ENCODE results near the gene SEC24A. TPM values are rescaled to one million over a fixed set of nuclear protein-coding genes. Genes with fewer than 3 reads are reported as not detected.
"Not testable (repeated sequence)": the region's sequence is repeated elsewhere in the genome, so short reads cannot be mapped to it uniquely, and the experiment has no call there.

Gene SEC24A
- total RNA-seq, 2 experiments from 2014 or later, result 5.6 to 20.5 TPM

GRCh38 chr5:134647750-134648424 is 698 bp upstream of the SEC24A start:
- peak overlapping the region; percentile 95 for H3K4me2 ChIP-seq (ENCODE audit: low read length)
- no peak for TF ChIP-seq CTCF (conservative IDR thresholded peaks at IDR 0.05; ENCODE audit: low read length)
- TF ChIP-seq EZH2phosphoT487 (IDR thresholded peaks at IDR 0.05; ENCODE audit: borderline replicate concordance, low read depth, low read length), result no peak
- H3K9me2 ChIP-seq (ENCODE audit: insufficient read depth, low read length), result no peaks in the 10 kb centered on the region
- DNase-seq (ENCODE audit: low spot score), result peak; percentile 70
- POLR2A ChIA-PET, result interaction anchor here (0.7 to 5.8 kb wide), 3 partner anchors 9 to 18 kb away, joined by 3 to 47 read pairs (median 12); partner anchors contain the start of gene SAR1B
- H2AFZ ChIP-seq (ENCODE audit: low read length), result peak overlapping the region; percentile 80
- peak overlapping the region; percentile 95 for H3K27ac ChIP-seq (ENCODE audit: low read depth, low read length, poor library complexity, severe bottlenecking)
- peaks cover 8% of the 10 kb centered on the region; the same call in 1 of the 2 replicates for H3K36me3 ChIP-seq (ENCODE audit: insufficient read depth, low read length)
- H3K4me3 ChIP-seq (ENCODE audit: low read depth, low read length, poor library complexity, severe bottlenecking), result peak overlapping the region; percentile 83
- H3K79me2 ChIP-seq (ENCODE audit: insufficient read depth, low read depth, low read length), result peaks cover 34% of the 10 kb centered on the region
- TSS peak; percentile 97 for BruUV-seq (replicated peaks)
- intact Hi-C loops (cut with micrococcal nuclease; ENCODE audit: unreplicated experiment), result loop anchor here (1.0 to 5.0 kb wide), 2 partner anchors 16 to 259 kb away; partner anchors contain the start of genes PCBD2 and SAR1B
- peaks cover 38% of the 10 kb centered on the region for H3K4me1 ChIP-seq (ENCODE audit: insufficient read depth, low read length, poor library complexity, severe bottlenecking)
- H3K9me3 ChIP-seq (ENCODE audit: low read length), result no peaks in the 10 kb centered on the region
- H4K20me1 ChIP-seq (ENCODE audit: insufficient read depth, low read length), result peaks cover 7% of the 10 kb centered on the region; the same call in 1 of the 2 replicates
- CTCF ChIA-PET (ENCODE audit: unreplicated experiment), result no interaction called here

GRCh38 chr5:134649163-134649835 is 714 bp downstream of the SEC24A start:
- CTCF ChIA-PET (ENCODE audit: unreplicated experiment), result no interaction called here
- DNase-seq (ENCODE audit: low spot score), result peak; percentile 13
- Histone ChIP-seq H3K36me3 (ENCODE audit: insufficient read depth, low read length) (peaks cover 13% of the 10 kb centered on the region; the same call in 1 of the 2 replicates), H3K79me2 (ENCODE audit: insufficient read depth, low read depth, low read length) (peaks cover 34% of the 10 kb centered on the region), H4K20me1 (ENCODE audit: insufficient read depth, low read length) (peaks cover 7% of the 10 kb centered on the region; the same call in 1 of the 2 replicates), H3K9me3 (ENCODE audit: low read length) (no peaks in the 10 kb centered on the region), H3K27ac (ENCODE audit: low read depth, low read length, poor library complexity, severe bottlenecking) (peak overlapping the region; percentile 95), H3K9me2 (ENCODE audit: insufficient read depth, low read length) (no peaks in the 10 kb centered on the region), H3K4me3 (ENCODE audit: low read depth, low read length, poor library complexity, severe bottlenecking) (peak overlapping the region; percentile 83), H3K4me1 (ENCODE audit: insufficient read depth, low read length, poor library complexity, severe bottlenecking) (peaks cover 24% of the 10 kb centered on the region), H2AFZ (ENCODE audit: low read length) (peak overlapping the region; percentile 80), H3K4me2 (ENCODE audit: low read length) (peak overlapping the region; percentile 95)
- intact Hi-C loops (cut with micrococcal nuclease; ENCODE audit: unreplicated experiment), result loop anchor here (5.0 kb wide), 1 partner anchor 258 kb away; the partner anchor contains the start of gene PCBD2
- TSS peak; percentile 80 for BruUV-seq (replicated peaks)
- POLR2A ChIA-PET, result interaction anchor here (0.8 kb wide), 1 partner anchor 89 kb away, joined by 3 read pairs; the partner anchor contains the start of gene CAMLG
- TF ChIP-seq EZH2phosphoT487 (IDR thresholded peaks at IDR 0.05; ENCODE audit: borderline replicate concordance, low read depth, low read length) (no peak), CTCF (conservative IDR thresholded peaks at IDR 0.05; ENCODE audit: low read length) (no peak)

GRCh38 chr5:134650660-134651059 is 2.1 kb downstream of the SEC24A start:
- H4K20me1 ChIP-seq (ENCODE audit: insufficient read depth, low read length); H3K27ac ChIP-seq (ENCODE audit: low read depth, low read length, poor library complexity, severe bottlenecking); H2AFZ ChIP-seq (ENCODE audit: low read length); H3K9me3 ChIP-seq (ENCODE audit: low read length); intact Hi-C loops (cut with micrococcal nuclease; ENCODE audit: unreplicated experiment); DNase-seq (ENCODE audit: low spot score); BruUV-seq (replicated peaks); CTCF ChIA-PET (ENCODE audit: unreplicated experiment); H3K9me2 ChIP-seq (ENCODE audit: insufficient read depth, low read length): not testable (repeated sequence)
- POLR2A ChIA-PET, result interaction anchor here (0.7 kb wide), 1 partner anchor 10 kb away, joined by 6 read pairs; no protein-coding TSS in a partner anchor
- peak overlapping the region; percentile 95 for H3K4me2 ChIP-seq (ENCODE audit: low read length)
- peaks cover 35% of the 10 kb centered on the region for H3K79me2 ChIP-seq (ENCODE audit: insufficient read depth, low read depth, low read length)
- peak overlapping the region; percentile 83 for H3K4me3 ChIP-seq (ENCODE audit: low read depth, low read length, poor library complexity, severe bottlenecking)
- H3K36me3 ChIP-seq (ENCODE audit: insufficient read depth, low read length), result peaks cover 13% of the 10 kb centered on the region; the same call in 1 of the 2 replicates
- peaks cover 24% of the 10 kb centered on the region for H3K4me1 ChIP-seq (ENCODE audit: insufficient read depth, low read length, poor library complexity, severe bottlenecking)

Data from OCI-LY7 (cell line).